Measurements from ENCODE around the gene INSIG1.

INSIG1 gene

GRCh38 chr7:155318245-155318644 is 20.6 kb downstream of the INSIG1 start:
- no peak for DNase-seq
- intact Hi-C loops (cut with DNase I), result no loop called here

- intact Hi-C loops (cut with DNase I), result no loop called here
- DNase-seq, result no peak
Measured at GRCh38 chr7:155322530-155322929, 24.9 kb downstream of the INSIG1 start.

DNA sequence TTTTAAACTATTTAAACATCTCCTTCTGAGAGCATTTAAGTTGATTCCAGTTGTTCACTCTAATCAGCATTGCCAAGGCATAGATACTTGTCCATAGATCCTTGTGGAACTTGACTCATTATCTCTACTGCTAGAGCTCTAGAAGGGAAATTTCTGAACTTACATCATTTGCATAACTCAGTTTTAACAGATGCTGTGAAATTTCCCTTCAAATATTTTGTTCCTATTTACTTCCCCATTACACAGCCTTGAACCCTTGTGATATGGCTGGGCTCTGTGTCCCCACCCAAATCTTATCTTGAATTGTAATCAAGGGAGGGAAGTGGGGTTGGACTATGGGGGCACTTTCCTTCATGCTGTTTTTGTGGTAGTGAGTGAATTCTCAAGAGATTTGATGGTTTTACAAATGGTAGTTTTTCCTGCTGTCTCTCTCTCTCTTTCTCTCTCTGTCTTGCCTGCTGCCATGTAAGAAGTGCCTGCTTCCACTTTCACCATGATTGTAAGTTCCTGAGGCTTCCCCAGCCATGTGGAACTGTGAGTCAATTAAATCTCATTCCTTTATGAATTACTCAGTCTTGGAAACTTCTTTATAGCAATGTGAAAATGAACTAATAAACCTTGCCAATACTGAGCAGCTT is 25.4 kb downstream of the INSIG1 start:
- intact Hi-C loops (cut with DNase I), result no loop called here
- DNase-seq, result no peak

DNA sequence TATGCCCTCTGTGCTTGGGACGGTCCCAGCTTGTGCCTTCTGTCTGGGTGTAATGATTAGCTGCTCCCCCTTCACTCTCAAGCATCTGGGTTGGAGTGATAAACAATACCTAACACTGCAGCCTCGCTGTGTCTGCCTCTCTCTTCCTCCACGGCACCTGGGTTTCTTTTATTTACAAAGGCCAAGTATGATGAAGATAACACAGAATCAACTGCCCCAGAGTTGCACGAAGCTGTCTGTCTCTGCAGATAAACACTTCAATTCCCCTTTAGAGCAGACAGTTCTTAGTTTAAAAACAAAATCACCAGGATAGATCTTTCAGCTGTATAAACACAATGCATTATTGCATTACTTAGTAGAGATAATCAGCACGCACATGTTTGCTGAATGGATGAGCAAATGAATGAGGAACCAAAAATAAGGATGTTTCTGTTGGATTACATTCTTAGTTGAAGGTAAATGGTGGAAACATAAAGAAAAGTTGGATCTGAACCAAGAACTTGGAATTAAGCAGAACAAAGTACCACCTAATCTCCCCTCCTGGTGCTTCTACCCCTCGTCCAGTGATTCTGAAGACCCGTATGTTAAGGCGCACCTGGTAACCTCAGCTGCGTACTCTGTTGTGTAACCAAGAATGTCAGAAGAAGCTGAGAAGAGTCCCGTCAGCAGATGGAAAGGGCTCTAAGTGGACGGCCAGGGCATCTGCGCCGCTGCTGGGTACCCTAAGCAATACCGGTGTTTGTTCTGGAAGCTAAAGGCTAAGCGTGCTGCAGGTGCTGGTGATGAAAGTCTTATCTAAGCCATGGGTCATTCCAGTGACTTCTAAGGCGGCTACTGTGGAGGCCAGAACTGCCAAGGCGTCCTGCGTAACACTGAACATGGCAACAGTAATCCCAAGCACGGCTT is 26.6 kb downstream of the INSIG1 start:
- no peak for DNase-seq
- intact Hi-C loops (cut with DNase I), result no loop called here

DNA sequence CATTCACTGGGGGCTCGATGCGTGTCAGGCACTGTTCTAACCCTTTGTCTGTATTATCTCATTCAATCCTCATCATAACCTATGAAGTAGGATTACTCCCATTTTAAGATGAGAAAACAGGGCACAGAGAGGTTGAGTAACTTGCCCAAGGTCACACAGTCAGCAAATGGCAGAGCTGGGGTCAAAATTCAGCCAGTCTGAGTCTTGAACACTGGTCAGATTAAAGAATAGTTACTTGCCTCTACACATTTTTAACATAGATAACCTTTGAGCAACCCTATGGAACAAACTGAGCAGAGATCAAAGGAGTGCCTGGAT is 27.2 kb downstream of the INSIG1 start:
- intact Hi-C loops (cut with DNase I), result no loop called here
- DNase-seq, result no peak

DNA sequence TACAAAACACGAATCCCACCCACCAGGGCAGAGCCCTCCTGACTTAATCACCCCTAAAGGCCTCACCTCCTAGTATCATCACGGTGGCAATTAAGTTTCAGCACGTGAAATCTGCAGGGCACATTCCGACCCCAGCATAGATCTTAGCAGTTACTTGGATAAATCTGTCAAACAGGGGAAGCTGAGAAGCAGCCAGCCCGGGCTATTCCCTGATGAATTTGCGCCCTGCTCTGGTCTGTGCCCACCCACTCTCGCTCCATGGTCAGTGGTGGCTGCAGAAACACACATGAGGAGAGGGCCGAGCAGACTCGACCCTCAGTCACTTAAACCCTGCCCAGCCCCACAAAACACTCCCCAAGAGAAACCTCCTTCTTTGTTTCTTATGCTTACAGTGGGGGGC is 28.7 kb downstream of the INSIG1 start:
- intact Hi-C loops (cut with DNase I), result no loop called here
- no peak for DNase-seq

- intact Hi-C loops (cut with DNase I), result no loop called here
- DNase-seq, result peak in 1 of 10 donors; percentile 57
Measured at GRCh38 chr7:155327590-155328320, 30.1 kb downstream of the INSIG1 start.

- DNase-seq, result no peak
- intact Hi-C loops (cut with DNase I), result no loop called here
Measured at GRCh38 chr7:155329225-155329624, 31.5 kb downstream of the INSIG1 start.

DNA sequence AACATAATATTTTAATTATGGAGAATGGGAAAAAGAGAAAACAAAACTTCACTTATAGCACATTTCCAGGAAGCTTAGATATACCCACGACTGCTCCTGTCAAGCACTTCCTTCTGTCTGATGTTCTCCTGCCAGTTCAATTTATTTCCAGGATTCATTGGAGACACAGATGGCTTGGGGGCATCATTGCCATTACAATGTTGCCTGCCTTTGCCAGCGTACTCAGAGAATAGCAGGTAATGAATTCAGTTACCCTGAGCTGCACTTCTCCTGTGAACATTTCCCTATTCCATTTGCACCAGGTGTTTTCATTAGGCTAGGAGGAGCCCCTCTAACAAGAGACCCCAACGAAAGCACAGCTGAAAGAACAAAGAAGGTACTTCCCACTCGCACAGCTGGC is 33.7 kb downstream of the INSIG1 start:
- DNase-seq, result peak in 1 of 10 donors; percentile 5
- intact Hi-C loops (cut with DNase I), result no loop called here

- intact Hi-C loops (cut with DNase I), result no loop called here
Measured at GRCh38 chr7:155333346-155334234, 35.9 kb downstream of the INSIG1 start.

DNA sequence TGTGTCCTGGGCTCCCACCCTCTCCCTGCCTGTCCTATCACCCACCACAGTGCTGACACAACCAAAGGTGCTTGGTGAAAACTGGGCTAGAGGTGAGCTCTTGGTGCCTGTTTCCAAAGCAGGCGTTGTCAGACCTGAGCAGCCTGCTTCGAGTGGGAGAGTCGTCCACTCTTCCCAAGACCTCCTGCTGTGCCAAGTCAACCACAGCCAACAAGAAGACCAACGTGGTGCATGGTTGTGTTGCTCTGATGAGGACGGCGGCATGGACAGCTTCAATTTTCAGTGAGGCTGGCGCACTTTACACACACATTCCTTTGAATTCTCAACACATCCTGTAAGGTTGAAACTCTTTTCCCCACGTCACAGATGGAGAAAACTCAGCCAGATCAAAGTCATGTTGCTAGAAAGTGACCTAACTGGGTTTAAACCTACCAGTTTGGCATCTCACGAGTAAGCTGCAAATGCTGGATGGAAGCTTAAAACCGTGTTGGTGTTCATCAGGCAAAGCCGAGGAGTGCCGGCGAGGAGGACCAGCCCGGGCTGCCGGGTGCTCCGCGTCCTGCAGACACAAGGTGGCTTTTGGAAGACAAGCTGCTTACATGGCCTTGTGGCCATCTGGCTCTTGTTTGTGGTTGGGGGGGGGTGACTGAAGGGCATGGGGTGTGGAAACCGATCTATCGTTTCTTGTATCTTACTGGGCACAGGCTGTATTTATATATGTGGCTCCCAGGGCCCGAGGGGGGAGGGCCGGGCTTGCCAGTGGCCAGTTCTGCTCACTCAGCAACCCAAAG is 39.3 kb downstream of the INSIG1 start:
- peak in 1 of 10 donors; percentile 52 for DNase-seq
- intact Hi-C loops (cut with DNase I), result no loop called here

More at GRCh38 chr7:155333346-155334234, 35.9 kb downstream of the INSIG1 start:
- peak in 1 of 10 donors; percentile 22 for DNase-seq

DNA sequence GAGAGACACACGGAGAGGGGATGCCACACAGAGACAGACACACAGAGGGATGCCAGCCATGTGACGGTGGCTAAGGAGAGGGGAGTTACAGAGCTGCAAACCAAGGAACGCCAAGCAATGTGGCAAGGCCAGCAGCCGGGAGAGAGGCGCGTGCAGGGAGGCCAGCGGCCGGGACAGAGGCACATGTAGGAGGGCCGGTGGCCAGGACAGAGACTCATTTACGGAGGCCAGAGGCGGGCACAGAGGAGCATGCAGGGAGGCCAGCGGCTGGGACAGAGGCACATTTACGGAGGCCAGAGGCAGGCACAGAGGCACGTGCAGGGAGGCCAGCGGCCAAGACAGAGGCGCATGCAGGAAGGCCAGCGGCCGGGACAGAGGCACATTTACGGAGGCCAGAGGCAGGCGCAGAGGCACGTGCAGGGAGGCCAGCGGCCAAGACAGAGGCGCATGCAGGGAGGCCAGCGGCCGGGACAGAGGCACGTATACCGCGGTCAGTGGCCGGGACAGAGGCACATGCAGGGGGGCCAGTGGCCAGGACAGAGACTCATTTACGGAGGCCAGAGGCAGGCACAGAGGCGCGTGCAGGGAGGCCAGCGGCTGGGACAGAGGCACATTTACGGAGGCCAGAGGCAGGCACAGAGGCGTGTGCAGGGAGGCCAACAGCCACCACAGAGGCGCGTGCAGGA is 40.4 kb downstream of the INSIG1 start:
- intact Hi-C loops (cut with DNase I), result no loop called here
- peak in 3 of 10 donors; percentile 56 to 84 (median 64) for DNase-seq

GRCh38 chr7:155338632-155339320 is 41.1 kb downstream of the INSIG1 start:
- intact Hi-C loops (cut with DNase I), result no loop called here
- DNase-seq, result peak in 2 of 10 donors; percentile 39 to 64

DNA sequence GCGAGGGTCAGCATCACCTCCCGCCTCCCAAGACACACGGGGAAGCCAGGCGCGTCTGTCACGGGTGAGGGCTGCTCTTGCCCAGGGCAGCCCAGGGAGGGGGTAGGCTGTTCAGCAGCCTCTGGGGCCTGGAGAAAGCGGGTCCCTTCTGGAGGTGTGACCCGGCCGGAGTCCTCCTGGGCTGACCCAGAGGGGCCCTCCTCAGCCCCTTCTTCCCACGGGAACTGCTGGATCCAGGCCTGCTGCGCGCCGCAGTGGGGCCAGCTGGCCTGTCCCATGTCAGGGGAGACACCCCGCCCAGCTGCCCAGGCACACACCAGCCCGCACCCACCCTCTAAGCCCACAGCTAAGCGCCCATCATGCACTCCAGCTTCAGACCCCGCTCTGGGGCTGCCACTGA is 41.8 kb downstream of the INSIG1 start:
- peak in 2 of 10 donors; percentile 35 to 41 for DNase-seq
- intact Hi-C loops (cut with DNase I), result no loop called here

GRCh38 chr7:155340071-155340531 is 42.4 kb downstream of the INSIG1 start:
- peak in 1 of 10 donors; percentile 45 for DNase-seq
- intact Hi-C loops (cut with DNase I), result loop anchor here (5.0 kb wide), 1 partner anchor 338 kb away; the partner anchor contains the start of gene PAXIP1

DNA sequence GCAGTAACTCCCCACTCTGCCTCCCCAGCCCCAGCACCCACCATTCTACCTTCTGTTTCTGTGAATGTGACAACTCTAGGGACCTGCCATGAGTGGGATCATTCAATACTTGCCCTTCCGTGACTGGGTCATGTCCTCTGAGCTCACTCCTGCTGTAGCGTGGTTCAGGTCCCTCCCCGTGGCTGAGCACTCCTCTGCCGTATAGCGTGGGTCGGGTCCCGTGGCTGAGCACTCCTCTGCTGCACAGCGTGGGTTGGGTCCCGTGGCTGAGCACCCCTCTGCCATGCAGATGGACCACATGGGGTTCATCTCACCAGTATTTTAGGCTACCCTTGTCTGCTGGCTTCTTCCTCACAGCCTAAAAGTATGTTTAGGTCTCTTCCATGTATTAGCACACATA is 43.0 kb downstream of the INSIG1 start:
- DNase-seq, result peak in 2 of 10 donors; percentile 16 to 70
- intact Hi-C loops (cut with DNase I), result loop anchor here (5.0 kb wide), 1 partner anchor 338 kb away; the partner anchor contains the start of gene PAXIP1

- peak in 1 of 10 donors; percentile 17 for DNase-seq
- intact Hi-C loops (cut with DNase I), result loop anchor here (5.0 kb wide), 1 partner anchor 339 kb away; the partner anchor contains the start of gene PAXIP1
Measured at GRCh38 chr7:155341463-155341983, 43.8 kb downstream of the INSIG1 start.
